Gastroesophageal sphincter (tissue), 3 donors: Measurements from ENCODE around the gene SMC6.

Experiments
- CTCF ChIP-seq, 4 experiments: fragments of 200-600 bp in 2 of 4; fragments of 450-650 bp in 2 of 4; sonication (generic) in 1 of 4; IDR thresholded peaks; one replicate each; pipeline ENCODE4 v1.5.1; 2017 to 2019; ENCODE audit warnings: antibody characterized with exemption in 4 of 4, mild to moderate bottlenecking in 2 of 4, moderate library complexity in 2 of 4
- EP300 ChIP-seq: sonication (generic); formaldehyde crosslinking; IDR thresholded peaks from one replicate; pipeline ENCODE4 v1.6.1; 2017; ENCODE audit warnings: antibody characterized with exemption, mild to moderate bottlenecking
- POLR2A ChIP-seq, 2 donors: fragments of 450-650 bp; IDR thresholded peaks; one replicate each; pipeline ENCODE4 v1.6.1; 2017; ENCODE audit warnings: antibody characterized with exemption in 2 of 2, mild to moderate bottlenecking in 2 of 2, moderate library complexity in 1 of 2
- POLR2AphosphoS5 ChIP-seq: sonication (generic); formaldehyde crosslinking; IDR thresholded peaks from one replicate; pipeline ENCODE4 v1.6.1; 2017; ENCODE audit warnings: antibody characterized with exemption

GRCh38 chr2:17689010-17689409 lies 64.6 kb downstream of the SMC6 start:
- no peak for TF ChIP-seq POLR2A (IDR thresholded peaks at IDR 0.05)
- TF ChIP-seq CTCF (IDR thresholded peaks at IDR 0.05): no peak
- TF ChIP-seq EP300: no peak
- TF ChIP-seq POLR2AphosphoS5: no peak
